Activated CD8-positive, alpha-beta T cell treated with anti-CD3 and anti-CD28 coated beads for 36 hours (primary cell): ENCODE results near the gene SCAF4. TPM values are rescaled to one million over a fixed set of nuclear protein-coding genes. Genes with fewer than 3 reads are reported as not detected.

Source experiments
- ATAC-seq: fragments of 200-7000 bp; cut with Tn5 transposase; one replicate; pipeline ENCODE4 v1.10.0; 2021; ENCODE audit warnings: mild to moderate bottlenecking, moderate library complexity
- CTCF ChIA-PET: fragments of 350-600 bp; sonication (Branson Sonifier 250); formaldehyde crosslinking; loops from one replicate; lab custom pipeline; 2021; ENCODE audit warnings: antibody characterized with exemption; lab: Charles Lee
- POLR2A ChIA-PET: fragments of 350-600 bp; sonication (Branson Sonifier 250); formaldehyde crosslinking; loops from one replicate; lab custom pipeline; 2021; ENCODE audit warnings: antibody characterized with exemption; lab: Charles Lee
- DNase-seq: peaks from one replicate; pipeline ENCODE4 v3.0.0-alpha.2; 2020
- H3K27ac Mint-ChIP-seq: one replicate; pipeline ENCODE4 v1.8.0; 2021; ENCODE audit warnings: mild to moderate bottlenecking, mixed read lengths
- H3K27me3 Mint-ChIP-seq: one replicate; pipeline ENCODE4 v1.8.0; 2021; ENCODE audit warnings: mixed read lengths
- H3K36me3 Mint-ChIP-seq: one replicate; pipeline ENCODE4 v1.8.0; 2021; ENCODE audit warnings: low read depth, mixed read lengths
- H3K4me1 Mint-ChIP-seq: one replicate; pipeline ENCODE4 v1.8.0; 2021; ENCODE audit warnings: low read depth, mixed read lengths
- H3K4me3 Mint-ChIP-seq: one replicate; pipeline ENCODE4 v1.8.0; 2021; ENCODE audit warnings: mild to moderate bottlenecking, moderate library complexity, mixed read lengths
- H3K9me3 Mint-ChIP-seq: one replicate; pipeline ENCODE4 v1.8.0; 2021; ENCODE audit warnings: mixed read lengths
- CTCF ChIP-seq: fragments of 200-600 bp; IDR thresholded peaks from one replicate; pipeline ENCODE4 v1.8.0; 2022; ENCODE audit warnings: antibody characterized with exemption, mild to moderate bottlenecking
- intact Hi-C: fragments of 100-400 bp; cut with micrococcal nuclease; formaldehyde crosslinking; loops from one replicate; pipeline ENCODE4 v1.10.0; 2022
- total RNA-seq, 2 experiments: library from RNA; stranded (reverse); gene quantifications; one replicate each; pipeline ENCODE4 v1.2.3, GENCODE V29; 2021

SCAF4 gene
- total RNA-seq, 2 experiments from 2014 or later = 48.6 to 49.3 TPM

- Mint-ChIP-seq H3K27me3 (no peaks in the 10 kb centered on the region), H3K36me3 (peaks cover 4% of the 10 kb centered on the region), H3K4me3 (no peak overlapping the region), H3K9me3 (no peaks in the 10 kb centered on the region), H3K27ac (no peak overlapping the region), H3K4me1 (peaks cover 73% of the 10 kb centered on the region)
- DNase-seq = no peak
- intact Hi-C loops = no loop called here
- POLR2A ChIA-PET = no interaction called here
- ATAC-seq = no peak
- CTCF ChIA-PET = no interaction called here
- no peak for TF ChIP-seq CTCF
Observed at GRCh38 chr21:31710586-31710985, 21.3 kb downstream of the SCAF4 start.

- CTCF ChIA-PET = no interaction called here
- Mint-ChIP-seq H3K4me1 (peaks cover 58% of the 10 kb centered on the region), H3K27me3 (no peaks in the 10 kb centered on the region), H3K27ac (no peak overlapping the region), H3K9me3 (no peaks in the 10 kb centered on the region), H3K36me3 (peaks cover 12% of the 10 kb centered on the region), H3K4me3 (no peak overlapping the region)
- intact Hi-C loops = no loop called here
- POLR2A ChIA-PET = interaction anchor here (0.9 to 1.0 kb wide), 2 partner anchors 9 to 34 kb away, joined by 3 read pairs; no protein-coding TSS in a partner anchor
- no peak for TF ChIP-seq CTCF
- DNase-seq (no peak), ATAC-seq (no peak)
Observed at GRCh38 chr21:31708541-31708940, 23.4 kb downstream of the SCAF4 start.

DNA sequence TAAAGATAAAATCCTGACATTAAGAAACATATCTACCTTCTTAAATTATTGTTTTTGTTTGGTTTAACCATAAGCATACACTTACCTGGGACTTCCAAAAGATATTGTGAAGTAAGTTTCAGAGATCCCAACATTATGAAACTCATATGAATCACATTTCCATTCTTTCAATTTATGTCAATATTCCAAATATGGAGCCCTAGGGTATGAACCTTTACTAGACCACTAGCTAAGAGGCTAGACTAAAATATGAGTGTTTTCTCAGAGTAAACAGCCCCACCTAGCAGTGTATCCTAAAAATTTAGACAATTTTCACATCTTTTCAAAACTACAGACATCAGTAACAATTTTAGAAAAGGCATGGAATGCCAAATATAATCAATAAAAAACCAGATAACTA lies 24.4 kb downstream of the SCAF4 start:
- DNase-seq = no peak
- no peak for ATAC-seq
- Mint-ChIP-seq H3K27ac (no peak overlapping the region), H3K4me3 (no peak overlapping the region), H3K9me3 (no peaks in the 10 kb centered on the region), H3K36me3 (peaks cover 15% of the 10 kb centered on the region), H3K27me3 (no peaks in the 10 kb centered on the region), H3K4me1 (peaks cover 49% of the 10 kb centered on the region)
- CTCF ChIA-PET = no interaction called here
- POLR2A ChIA-PET = no interaction called here
- intact Hi-C loops = no loop called here
- no peak for TF ChIP-seq CTCF

DNA sequence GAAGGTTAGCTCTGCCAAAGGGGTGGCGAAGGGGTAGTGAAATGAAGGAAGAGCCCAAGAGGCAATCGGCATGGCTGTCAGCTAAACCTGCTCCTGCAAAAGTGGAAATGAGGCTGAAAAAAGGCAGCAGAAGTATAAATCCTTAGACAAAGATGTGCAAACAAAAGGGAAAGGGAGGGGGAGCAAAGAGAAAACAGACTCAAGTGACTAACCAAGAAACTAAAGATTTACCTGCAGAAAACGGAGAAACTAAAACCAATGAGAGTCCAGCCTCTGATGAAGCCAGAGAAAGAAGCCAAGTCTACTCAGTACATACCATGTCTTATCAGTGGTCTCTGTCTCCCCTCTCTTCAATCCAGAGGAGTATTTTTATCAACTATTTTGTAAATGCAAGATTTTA lies 25.4 kb downstream of the SCAF4 start:
- no peak for ATAC-seq
- CTCF ChIA-PET = no interaction called here
- DNase-seq = no peak
- Mint-ChIP-seq H3K9me3 (no peaks in the 10 kb centered on the region), H3K4me1 (peaks cover 45% of the 10 kb centered on the region), H3K27me3 (no peaks in the 10 kb centered on the region), H3K36me3 (peaks cover 18% of the 10 kb centered on the region), H3K4me3 (no peak overlapping the region), H3K27ac (peak overlapping the region; percentile 6)
- POLR2A ChIA-PET = no interaction called here
- intact Hi-C loops = no loop called here
- no peak for TF ChIP-seq CTCF

GRCh38 chr21:31700040-31700439 lies 31.9 kb downstream of the SCAF4 start:
- Mint-ChIP-seq H3K27me3 (no peaks in the 10 kb centered on the region), H3K9me3 (no peaks in the 10 kb centered on the region), H3K4me3 (no peak overlapping the region), H3K4me1 (peaks cover 12% of the 10 kb centered on the region), H3K27ac (no peak overlapping the region), H3K36me3 (peaks cover 40% of the 10 kb centered on the region)
- TF ChIP-seq CTCF = no peak
- intact Hi-C loops = no loop called here
- ATAC-seq (no peak), DNase-seq (no peak)
- CTCF ChIA-PET = interaction anchor here (0.7 to 0.8 kb wide), 2 partner anchors 166 to 177 kb away, joined by 3 to 4 read pairs; no protein-coding TSS in a partner anchor
- POLR2A ChIA-PET = interaction anchor here (1.0 kb wide), 1 partner anchor 9 kb away, joined by 3 read pairs; no protein-coding TSS in a partner anchor
